Fibroblast of lung (primary cell): ENCODE data around the gene HMGCS1. TPM values are rescaled to one million over a fixed set of nuclear protein-coding genes. Genes with fewer than 3 reads are reported as not detected.

ENCODE experiments used
- DNase-seq, 2 donors: peaks; one replicate each; pipeline versions ENCODE4 v3.0.0 to v3.0.0-alpha.2; 2010; ENCODE audit warnings: low read depth in 2 of 2
- H2AFZ ChIP-seq: 2 replicates; pipeline ENCODE4 v1.5.1; 2012; ENCODE audit warnings: low read length, control low read depth, inconsistent platforms
- H3K27ac ChIP-seq: 2 replicates; pipeline ENCODE4 v1.5.1; 2011; ENCODE audit warnings: low read length, control low read depth; ENCODE audit not compliant: insufficient read depth
- H3K27me3 ChIP-seq: 2 replicates; pipeline ENCODE4 v1.5.1; 2011; ENCODE audit warnings: mild to moderate bottlenecking, low read length; ENCODE audit not compliant: control insufficient read depth, insufficient read depth
- H3K36me3 ChIP-seq: 2 replicates; pipeline ENCODE4 v1.5.1; 2011; ENCODE audit warnings: low read length; ENCODE audit not compliant: control insufficient read depth, insufficient read depth
- H3K4me1 ChIP-seq: 2 replicates; pipeline ENCODE4 v1.5.1; 2011; ENCODE audit warnings: low read length; ENCODE audit not compliant: control insufficient read depth, insufficient read depth; ENCODE audit errors: extremely low read depth
- H3K4me2 ChIP-seq: 2 replicates; pipeline ENCODE4 v1.5.1; 2011; ENCODE audit warnings: low read length, control low read depth; ENCODE audit not compliant: insufficient read depth; ENCODE audit errors: extremely low read depth
- H3K4me3 ChIP-seq, 4 experiments: fragments of 200-600 bp in 1 of 4; sonication (generic) in 1 of 4; replicated peaks in 1 of 4; 2 replicates each; pipeline ENCODE4 v1.5.1; 2011 to 2016; ENCODE audit warnings: low read length in 4 of 4, low read depth in 3 of 4, mild to moderate bottlenecking in 3 of 4, control low read depth in 2 of 4, inconsistent platforms in 1 of 4, mixed read lengths in 1 of 4; ENCODE audit not compliant: insufficient read depth in 1 of 4; ENCODE audit errors: control extremely low read depth in 1 of 4
- H3K79me2 ChIP-seq: 2 replicates; pipeline ENCODE4 v1.5.1; 2012; ENCODE audit warnings: mild to moderate bottlenecking, low read length, inconsistent platforms; ENCODE audit not compliant: control insufficient read depth, insufficient read depth
- H3K9ac ChIP-seq: 2 replicates; pipeline ENCODE4 v1.5.1; 2011; ENCODE audit warnings: mild to moderate bottlenecking, low read length, control low read depth; ENCODE audit not compliant: insufficient read depth
- H3K9me3 ChIP-seq: 2 replicates; pipeline ENCODE4 v1.5.1; 2012; ENCODE audit warnings: low read depth, low read length; ENCODE audit not compliant: control insufficient read depth, insufficient read depth
- H4K20me1 ChIP-seq: 2 replicates; pipeline ENCODE4 v1.5.1; 2011; ENCODE audit warnings: low read length; ENCODE audit not compliant: control insufficient read depth, insufficient read depth; ENCODE audit errors: extremely low read depth
- CTCF ChIP-seq, 2 donors: IDR thresholded peaks in 1 of 2; conservative IDR thresholded peaks in 1 of 2; 1 replicate in 1 of 2; 2 replicates in 1 of 2; pipeline ENCODE4 v1.5.1; 2011 to 2012; ENCODE audit warnings: low read length in 2 of 2, control low read depth in 1 of 2, inconsistent platforms in 1 of 2, low read depth in 1 of 2, mild to moderate bottlenecking in 1 of 2
- EZH2 ChIP-seq: IDR thresholded peaks from 2 replicates; pipeline ENCODE4 v1.5.1; 2012; ENCODE audit warnings: low read length, control low read depth, mild to moderate bottlenecking; ENCODE audit errors: missing control alignments
- polyA minus RNA-seq: library from RNA; depleted of rRNA, polyadenylated mRNA; stranded (reverse); fragments of >200 nt; gene quantifications from 2 replicates; pipeline ENCODE4 v1.2.3, GENCODE V29; 2011; ENCODE audit warnings: low replicate concordance
- polyA plus RNA-seq, 2 donors: library from polyadenylated mRNA; depleted of rRNA in 1 of 2; stranded (reverse) in 1 of 2; unstranded in 1 of 2; fragments of >200 nt; gene quantifications; 2 replicates each; pipeline ENCODE4 v1.2.1, GENCODE V29; 2011 to 2012; ENCODE audit warnings: missing spikeins in 1 of 2
- total RNA-seq: library from RNA; depleted of rRNA; stranded (reverse); fragments of >200 nt; gene quantifications from 2 replicates; pipeline ENCODE4 v1.2.1, GENCODE V29; 2014

The HMGCS1 gene
- total RNA-seq = 93.2 and 253 TPM in 2 replicates
- polyA plus RNA-seq = 118 and 203 TPM in 2 replicates
- 82.4 and 131 TPM in 2 replicates for polyA plus RNA-seq (2012)
- 14.9 and 22.1 TPM in 2 replicates for polyA minus RNA-seq

- peak within 1 kb of the TSS; percentile 92 for H3K4me2 ChIP-seq
- peaks cover 2% of the 10 kb centered on the region for H3K4me1 ChIP-seq
- DNase-seq = peak; percentile 100
- no peaks in the 10 kb centered on the region for H3K36me3 ChIP-seq
- H3K27ac ChIP-seq = peak within 1 kb of the TSS; percentile 90
- no peaks in the 10 kb centered on the region for H3K9me3 ChIP-seq
- H2AFZ ChIP-seq = peak within 1 kb of the TSS; percentile 66
- H3K27me3 ChIP-seq = no peaks in the 10 kb centered on the region
- H3K9ac ChIP-seq = peak within 1 kb of the TSS; percentile 84
- H3K79me2 ChIP-seq = peaks cover 50% of the 10 kb centered on the region
- H3K4me3 ChIP-seq = peak within 1 kb of the TSS; percentile 93 to 99 (median 96)
- peaks cover 6% of the 10 kb centered on the region for H4K20me1 ChIP-seq
- TF ChIP-seq EZH2 (no peak), CTCF (conservative IDR thresholded peaks at IDR 0.05 in 1 of 2, IDR thresholded peaks at IDR 0.05 in 1 of 2; ENCODE audit: low read depth in 1 of 2, low read length in 2 of 2) (no peak)
Observed at GRCh38 chr5:43313035-43313853, at the start of gene HMGCS1. HMGCS1 (minus strand) TSS chr5:43313412; CDS start chr5:43298965, 14,447 bp downstream.

DNA sequence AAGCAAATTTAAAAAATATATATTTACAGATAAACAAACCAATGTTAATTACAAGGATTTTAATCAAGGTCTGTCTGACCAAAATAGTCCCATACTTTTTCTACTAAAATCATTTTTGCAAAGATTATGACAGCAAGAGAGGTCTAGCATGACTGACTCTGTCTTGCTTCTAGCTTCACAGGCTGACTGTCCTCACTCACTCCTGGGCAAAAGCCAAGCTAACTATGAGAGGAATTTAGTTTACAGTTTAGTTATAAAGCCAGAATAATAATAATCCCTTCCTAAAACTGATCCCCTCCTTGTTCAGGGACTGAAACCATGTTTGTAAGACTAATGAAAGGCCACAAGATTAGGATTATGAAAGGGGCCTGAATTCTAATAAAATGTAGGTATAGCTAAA lies 45.5 kb upstream of the HMGCS1 start:
- Histone ChIP-seq H3K9me3 (no peaks in the 10 kb centered on the region), H3K27ac (no peak overlapping the region), H3K4me1 (no peaks in the 10 kb centered on the region), H3K4me3 (no peak overlapping the region), H3K4me2 (no peak overlapping the region), H3K79me2 (no peaks in the 10 kb centered on the region), H4K20me1 (no peaks in the 10 kb centered on the region), H3K36me3 (no peaks in the 10 kb centered on the region), H2AFZ (no peak overlapping the region), H3K9ac (no peak overlapping the region), H3K27me3 (peaks cover 4% of the 10 kb centered on the region)
- TF ChIP-seq EZH2 = no peak
- no peak for TF ChIP-seq CTCF (conservative IDR thresholded peaks at IDR 0.05 in 1 of 2, IDR thresholded peaks at IDR 0.05 in 1 of 2; ENCODE audit: low read depth in 1 of 2, low read length in 2 of 2)
- no peak for DNase-seq

DNA sequence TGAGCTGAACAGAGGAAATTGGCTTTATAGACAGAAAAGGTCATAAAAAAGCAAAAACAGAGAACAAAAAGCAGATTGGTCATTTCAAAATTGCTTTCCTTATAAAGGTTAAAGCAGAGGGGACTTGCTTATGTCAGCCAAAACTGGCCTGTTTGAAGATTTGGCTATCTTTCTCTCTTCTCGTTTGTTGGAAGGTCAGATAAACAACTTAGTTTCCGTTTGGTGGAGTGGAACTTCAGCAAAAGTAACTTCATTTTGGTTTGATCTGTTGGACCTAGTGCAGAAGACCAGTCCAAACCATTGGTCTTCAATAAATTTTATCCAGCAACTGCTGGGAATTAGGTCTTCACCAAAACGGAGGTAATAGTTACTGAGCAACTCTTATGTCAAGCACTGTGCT lies 45.1 kb upstream of the HMGCS1 start:
- no peaks in the 10 kb centered on the region for H3K36me3 ChIP-seq
- H4K20me1 ChIP-seq = no peaks in the 10 kb centered on the region
- H3K9me3 ChIP-seq = no peaks in the 10 kb centered on the region
- peaks cover 4% of the 10 kb centered on the region for H3K27me3 ChIP-seq
- H2AFZ ChIP-seq = no peak overlapping the region
- H3K4me3 ChIP-seq = no peak overlapping the region
- no peak overlapping the region for H3K9ac ChIP-seq
- no peaks in the 10 kb centered on the region for H3K79me2 ChIP-seq
- TF ChIP-seq EZH2 (no peak), CTCF (conservative IDR thresholded peaks at IDR 0.05 in 1 of 2, IDR thresholded peaks at IDR 0.05 in 1 of 2; ENCODE audit: low read depth in 1 of 2, low read length in 2 of 2) (no peak)
- H3K4me2 ChIP-seq = no peak overlapping the region
- H3K27ac ChIP-seq = no peak overlapping the region
- no peaks in the 10 kb centered on the region for H3K4me1 ChIP-seq
- DNase-seq = no peak
